NCI-H345 treated with DMSO at 0.1 percent for 48 hours (cell line): Measurements from ENCODE around the gene SUN3.
A peak's percentile ranks its signal among the peaks of the same experiment; 100 is the strongest.
"Not testable (repeated sequence)": the region's sequence is repeated elsewhere in the genome, so short reads cannot be mapped to it uniquely, and the experiment has no call there.

ENCODE experiments used
- DNase-seq: peaks from one replicate; lab custom pipeline; 2025; ENCODE audit not compliant: unreplicated experiment; lab: John Stamatoyannopoulos, UW

The SUN3 gene

GRCh38 chr7:48033922-48034321 is 5.0 kb upstream of the SUN3 start:
- DNase-seq, result peak; percentile 75

- DNase-seq, result no peak
Observed at GRCh38 chr7:48031111-48031510, 2.2 kb upstream of the SUN3 start.

- no peak for DNase-seq
Observed at GRCh38 chr7:48025624-48026023, 3.3 kb downstream of the SUN3 start.

- no peak for DNase-seq
Observed at GRCh38 chr7:48017674-48018073, 11.2 kb downstream of the SUN3 start.

- no peak for DNase-seq
Observed at GRCh38 chr7:48016641-48017040, 12.3 kb downstream of the SUN3 start.

GRCh38 chr7:48011951-48012350 is 17.0 kb downstream of the SUN3 start:
- DNase-seq, result no peak

GRCh38 chr7:48011323-48011722 is 17.6 kb downstream of the SUN3 start:
- no peak for DNase-seq

- DNase-seq, result no peak
Observed at GRCh38 chr7:48009954-48010353, 19.0 kb downstream of the SUN3 start.

GRCh38 chr7:48009257-48009656 is 19.6 kb downstream of the SUN3 start:
- DNase-seq, result no peak

GRCh38 chr7:48006866-48007265 is 22.0 kb downstream of the SUN3 start:
- no peak for DNase-seq

- no peak for DNase-seq
Observed at GRCh38 chr7:48004638-48005037, 24.3 kb downstream of the SUN3 start.

GRCh38 chr7:48004032-48004431 is 24.9 kb downstream of the SUN3 start:
- no peak for DNase-seq

- not testable (repeated sequence) for DNase-seq
Observed at GRCh38 chr7:48000164-48000563, 28.7 kb downstream of the SUN3 start.

- DNase-seq, result no peak
Observed at GRCh38 chr7:47999413-47999812, 29.5 kb downstream of the SUN3 start.

- no peak for DNase-seq
Observed at GRCh38 chr7:47992446-47992845, 36.5 kb downstream of the SUN3 start.

GRCh38 chr7:47991741-47992311 is 37.1 kb downstream of the SUN3 start:
- peak; percentile 20 for DNase-seq

GRCh38 chr7:47991270-47991669 is 37.6 kb downstream of the SUN3 start:
- DNase-seq, result no peak

- no peak for DNase-seq
Observed at GRCh38 chr7:47990592-47990991, 38.3 kb downstream of the SUN3 start.

- not testable (repeated sequence) for DNase-seq
Observed at GRCh38 chr7:47989607-47990400, 39.1 kb downstream of the SUN3 start.

- no peak for DNase-seq
Observed at GRCh38 chr7:47988496-47989386, 40.2 kb downstream of the SUN3 start.

GRCh38 chr7:47982610-47983009 is 46.3 kb downstream of the SUN3 start:
- no peak for DNase-seq

- not testable (repeated sequence) for DNase-seq
Observed at GRCh38 chr7:47980648-47981047, 48.3 kb downstream of the SUN3 start.
